Karpas-422 (cell line): ENCODE measurements around the gene SRBD1. TPM values are rescaled to one million over a fixed set of nuclear protein-coding genes. Genes with fewer than 3 reads are reported as not detected.

Experiments used
- DNase-seq: peaks from one replicate; pipeline ENCODE4 v3.0.0-alpha.2; 2015
- H2AFZ ChIP-seq: fragments of 200-600 bp; sonication (generic); 2 replicates; pipeline ENCODE4 v1.6.1; 2014; ENCODE audit warnings: antibody characterized with exemption, low read length, mixed read lengths
- H3K27ac ChIP-seq: fragments of 200-600 bp; sonication (generic); 2 replicates; pipeline ENCODE4 v1.5.1; 2014; ENCODE audit warnings: mild to moderate bottlenecking, low read length, moderate library complexity
- H3K27me3 ChIP-seq: fragments of 200-600 bp; sonication (generic); 2 replicates; pipeline ENCODE4 v1.6.1; 2014; ENCODE audit warnings: low read length, mixed read lengths
- H3K36me3 ChIP-seq: fragments of 200-600 bp; sonication (generic); 2 replicates; pipeline ENCODE4 v1.6.1; 2014; ENCODE audit warnings: low read length, mixed read lengths; ENCODE audit not compliant: insufficient read depth
- H3K4me1 ChIP-seq: fragments of 200-600 bp; sonication (generic); 2 replicates; pipeline ENCODE4 v1.6.1; 2014; ENCODE audit warnings: mild to moderate bottlenecking, low read length, mixed read lengths
- H3K4me2 ChIP-seq: fragments of 200-600 bp; sonication (generic); 2 replicates; pipeline ENCODE4 v1.6.1; 2014; ENCODE audit warnings: low read length, low read depth, mild to moderate bottlenecking; ENCODE audit not compliant: poor library complexity, severe bottlenecking
- H3K4me3 ChIP-seq: fragments of 200-600 bp; sonication (generic); 2 replicates; pipeline ENCODE4 v1.5.1; 2014; ENCODE audit warnings: mild to moderate bottlenecking, antibody characterized with exemption, low read length, mixed read lengths
- H3K79me2 ChIP-seq: fragments of 200-600 bp; sonication (generic); 2 replicates; pipeline ENCODE4 v1.6.1; 2014; ENCODE audit warnings: mild to moderate bottlenecking, low read length, mixed read lengths
- H3K9ac ChIP-seq: fragments of 200-600 bp; sonication (generic); 2 replicates; pipeline ENCODE4 v1.6.0; 2014; ENCODE audit warnings: low read length
- H3K9me2 ChIP-seq: fragments of 200-600 bp; sonication (generic), shearing (Covaris generic); replicated peaks from 2 replicates; pipeline ENCODE4 v1.6.0; 2014; ENCODE audit warnings: mild to moderate bottlenecking, low read length, moderate library complexity; ENCODE audit not compliant: insufficient read depth
- H3K9me3 ChIP-seq: fragments of 300-700, 200-600 bp; sonication (generic); 2 replicates; pipeline ENCODE4 v1.6.1; 2014; ENCODE audit warnings: low read length, mixed read lengths
- H4K20me1 ChIP-seq: fragments of 200-600 bp; sonication (generic); 2 replicates; pipeline ENCODE4 v1.6.1; 2014; ENCODE audit warnings: mild to moderate bottlenecking, antibody characterized with exemption, low read length, low read depth; ENCODE audit not compliant: insufficient read depth
- total RNA-seq: library from RNA; depleted of rRNA; stranded (reverse); fragments of >200 nt; shearing (Covaris generic); gene quantifications from 2 replicates; pipeline ENCODE4 v1.2.3, GENCODE V29; 2014; ENCODE audit warnings: low replicate concordance

The SRBD1 gene
- total RNA-seq, 1 experiment from 2014 or later = 29.7 TPM

DNA sequence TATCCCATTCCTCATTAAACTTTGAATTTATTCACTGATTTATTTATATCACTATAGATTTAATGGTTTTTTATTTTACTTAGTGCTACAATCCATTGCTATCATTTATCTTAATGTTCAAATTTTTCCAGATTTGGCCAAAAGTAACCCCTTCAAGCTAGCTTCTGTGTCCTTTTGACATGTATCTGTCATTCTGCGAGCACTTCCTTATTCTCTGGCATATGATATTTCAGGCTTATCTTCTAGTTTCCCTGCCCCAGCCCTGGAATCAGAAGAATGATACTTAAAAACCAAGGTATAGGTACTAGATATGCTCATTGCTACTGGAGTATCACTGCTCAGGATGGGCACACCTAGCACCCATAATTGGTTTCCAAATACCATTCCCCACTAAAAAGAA lies 28.5 kb downstream of the SRBD1 start:
- no peaks in the 10 kb centered on the region for H4K20me1 ChIP-seq
- peaks cover 25% of the 10 kb centered on the region for H3K4me1 ChIP-seq
- H3K9me3 ChIP-seq = no peaks in the 10 kb centered on the region
- peaks cover 36% of the 10 kb centered on the region for H3K79me2 ChIP-seq
- H3K4me3 ChIP-seq = no peak overlapping the region
- no peaks in the 10 kb centered on the region for H3K36me3 ChIP-seq
- no peak overlapping the region for H3K4me2 ChIP-seq
- no peak for DNase-seq
- no peaks in the 10 kb centered on the region for H3K27me3 ChIP-seq
- no peak overlapping the region for H3K27ac ChIP-seq
- no peak overlapping the region for H3K9ac ChIP-seq
- no peaks in the 10 kb centered on the region for H3K9me2 ChIP-seq
- H2AFZ ChIP-seq = no peak overlapping the region

DNA sequence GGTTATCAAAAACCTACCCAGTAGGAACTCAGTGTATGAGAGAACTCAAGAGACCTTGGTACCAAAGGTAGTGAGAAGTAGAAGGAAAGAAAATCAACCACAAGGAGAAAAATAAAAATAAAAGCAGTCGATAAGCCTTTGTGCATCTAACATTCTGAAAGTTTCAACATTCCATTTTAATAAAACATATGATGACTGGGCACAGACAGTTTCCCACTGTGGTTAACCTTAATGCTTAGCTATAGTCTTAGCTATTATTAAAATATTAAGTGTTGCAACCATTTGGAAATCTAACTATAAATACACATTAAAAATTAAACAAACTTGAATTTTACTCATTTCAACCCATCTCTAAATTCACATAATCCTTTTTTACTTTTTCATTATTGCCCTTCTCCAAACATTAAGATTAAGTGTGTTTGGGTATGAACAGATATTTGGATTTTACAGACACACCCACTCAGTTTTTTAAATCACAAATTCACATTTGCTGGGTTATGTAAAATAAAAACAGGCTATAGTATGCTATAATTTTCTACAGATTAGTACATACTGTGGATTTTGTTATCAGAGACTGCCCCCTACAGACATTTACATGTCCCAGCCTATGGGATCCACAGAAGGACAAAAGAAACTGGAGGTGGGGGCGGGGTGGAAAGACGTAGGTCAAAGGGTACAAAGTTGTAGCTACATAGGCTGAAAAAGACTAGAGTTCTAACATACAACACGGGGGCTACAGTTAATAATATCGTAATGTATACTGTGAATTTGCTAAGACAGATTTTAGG lies 32.8 kb downstream of the SRBD1 start:
- H3K9ac ChIP-seq = no peak overlapping the region
- H2AFZ ChIP-seq = no peak overlapping the region
- H3K27me3 ChIP-seq = no peaks in the 10 kb centered on the region
- H3K36me3 ChIP-seq = peaks cover 8% of the 10 kb centered on the region; the same call in 1 of the 2 replicates
- H3K4me1 ChIP-seq = peaks cover 30% of the 10 kb centered on the region
- H3K79me2 ChIP-seq = peaks cover 5% of the 10 kb centered on the region; the same call in 1 of the 2 replicates
- H3K9me3 ChIP-seq = no peaks in the 10 kb centered on the region
- H3K9me2 ChIP-seq = no peaks in the 10 kb centered on the region
- no peak overlapping the region for H3K4me3 ChIP-seq
- no peak overlapping the region for H3K4me2 ChIP-seq
- DNase-seq = peak; percentile 77
- 0 out of 2 replicates have a peak overlapping the region, but pooled peaks have one; percentile 1 for H3K27ac ChIP-seq
- H4K20me1 ChIP-seq = no peaks in the 10 kb centered on the region

DNA sequence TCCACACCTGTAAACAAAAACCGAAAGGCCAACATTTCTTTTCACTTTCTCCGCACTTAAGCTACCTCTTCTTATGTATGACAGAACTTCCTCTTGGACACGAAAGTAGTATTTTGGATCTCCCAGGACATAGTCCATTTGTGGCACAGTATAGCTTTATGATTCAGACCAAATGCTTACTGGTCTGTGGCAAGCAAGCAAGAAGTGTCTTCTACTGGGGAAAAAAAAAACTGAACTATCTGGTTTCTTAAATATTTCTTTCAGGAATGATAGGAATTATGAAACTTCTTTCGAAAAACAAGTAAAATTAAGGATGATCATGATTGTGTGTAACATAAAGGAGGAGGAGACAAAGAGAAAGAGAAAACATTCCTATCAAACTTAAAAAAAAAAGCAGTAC lies 33.6 kb downstream of the SRBD1 start:
- no peaks in the 10 kb centered on the region for H3K79me2 ChIP-seq
- H3K4me2 ChIP-seq = no peak overlapping the region
- H2AFZ ChIP-seq = no peak overlapping the region
- no peaks in the 10 kb centered on the region for H3K9me2 ChIP-seq
- no peak overlapping the region for H3K9ac ChIP-seq
- H3K36me3 ChIP-seq = peaks cover 12% of the 10 kb centered on the region; the same call in 1 of the 2 replicates
- no peak for DNase-seq
- H3K9me3 ChIP-seq = no peaks in the 10 kb centered on the region
- H3K4me1 ChIP-seq = peaks cover 30% of the 10 kb centered on the region
- H4K20me1 ChIP-seq = no peaks in the 10 kb centered on the region
- H3K27ac ChIP-seq = 0 out of 2 replicates have a peak overlapping the region, but pooled peaks have one; percentile 1
- H3K4me3 ChIP-seq = no peak overlapping the region
- H3K27me3 ChIP-seq = no peaks in the 10 kb centered on the region

DNA sequence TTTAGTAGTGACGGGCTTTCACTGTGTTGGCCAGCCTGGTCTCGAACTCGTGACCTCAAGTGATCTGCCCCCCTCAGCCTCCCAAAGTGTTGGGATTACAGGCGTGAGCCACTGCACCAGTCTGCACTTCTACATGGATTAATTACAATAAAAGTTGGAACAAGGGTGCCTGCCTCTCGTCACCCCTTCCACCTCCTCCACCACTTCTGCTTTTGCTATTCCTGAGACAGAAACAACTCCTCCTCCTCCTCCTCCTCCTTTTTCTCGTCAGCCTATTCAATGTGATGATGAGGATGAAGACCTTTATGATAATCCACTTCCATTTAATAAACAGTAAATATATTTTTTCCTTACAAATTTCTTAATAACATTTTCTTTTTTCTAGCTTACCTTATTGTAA lies 35.2 kb downstream of the SRBD1 start:
- DNase-seq = no peak
- Histone ChIP-seq H3K79me2 (no peaks in the 10 kb centered on the region), H3K27ac (no peak overlapping the region), H3K9ac (no peak overlapping the region), H4K20me1 (no peaks in the 10 kb centered on the region), H2AFZ (no peak overlapping the region), H3K9me2 (no peaks in the 10 kb centered on the region), H3K9me3 (no peaks in the 10 kb centered on the region), H3K4me1 (peaks cover 30% of the 10 kb centered on the region), H3K4me2 (no peak overlapping the region), H3K36me3 (peaks cover 15% of the 10 kb centered on the region; the same call in 1 of the 2 replicates), H3K27me3 (no peaks in the 10 kb centered on the region), H3K4me3 (no peak overlapping the region)

DNA sequence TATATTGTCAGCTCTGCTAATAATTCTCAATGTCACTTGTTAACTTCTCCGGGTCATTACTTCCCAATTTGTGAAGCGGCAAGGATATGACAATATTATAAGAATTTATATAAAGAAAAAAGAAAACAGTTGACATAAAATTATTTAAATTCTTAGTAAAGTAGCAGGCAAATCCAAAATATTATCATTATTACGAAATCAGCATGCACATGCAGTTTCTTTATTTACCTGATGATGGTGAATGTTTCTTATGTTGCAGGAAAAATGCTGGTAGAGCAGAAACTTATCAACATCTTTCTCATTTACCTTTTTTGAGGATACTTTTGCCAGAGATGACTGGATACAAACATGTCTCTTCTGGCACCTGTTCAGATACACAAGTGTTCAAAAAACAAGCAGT lies 38.1 kb downstream of the SRBD1 start:
- H2AFZ ChIP-seq = no peak overlapping the region
- peaks cover 15% of the 10 kb centered on the region; the same call in 1 of the 2 replicates for H3K36me3 ChIP-seq
- H3K27me3 ChIP-seq = no peaks in the 10 kb centered on the region
- no peak overlapping the region for H3K27ac ChIP-seq
- H3K9me3 ChIP-seq = no peaks in the 10 kb centered on the region
- DNase-seq = no peak
- no peaks in the 10 kb centered on the region for H3K9me2 ChIP-seq
- H3K9ac ChIP-seq = no peak overlapping the region
- peaks cover 25% of the 10 kb centered on the region for H3K4me1 ChIP-seq
- no peaks in the 10 kb centered on the region for H3K79me2 ChIP-seq
- H3K4me2 ChIP-seq = no peak overlapping the region
- no peak overlapping the region for H3K4me3 ChIP-seq
- H4K20me1 ChIP-seq = no peaks in the 10 kb centered on the region

DNA sequence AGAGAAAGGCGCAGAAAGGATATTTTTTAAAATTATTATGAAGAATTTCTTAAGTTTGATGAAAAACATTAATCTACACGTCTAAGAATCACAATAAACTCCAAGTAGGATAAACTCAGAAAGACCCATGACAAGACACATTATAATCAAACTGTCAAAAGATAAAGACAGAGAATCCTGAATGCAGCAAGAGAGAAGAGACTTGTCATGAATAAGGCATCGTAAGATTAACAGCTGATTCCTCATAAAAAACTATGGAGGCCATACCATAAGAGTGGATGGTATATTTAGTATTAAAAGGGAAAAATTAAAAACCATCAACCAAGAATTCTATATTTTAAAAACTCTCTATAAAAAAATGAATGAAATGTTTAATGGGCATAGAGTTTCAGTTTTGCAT lies 39.1 kb downstream of the SRBD1 start:
- no peaks in the 10 kb centered on the region for H3K79me2 ChIP-seq
- no peak overlapping the region for H3K4me2 ChIP-seq
- H3K9me3 ChIP-seq = no peaks in the 10 kb centered on the region
- peaks cover 31% of the 10 kb centered on the region for H3K4me1 ChIP-seq
- no peaks in the 10 kb centered on the region for H4K20me1 ChIP-seq
- no peaks in the 10 kb centered on the region for H3K27me3 ChIP-seq
- H3K4me3 ChIP-seq = no peak overlapping the region
- no peak overlapping the region for H3K27ac ChIP-seq
- H2AFZ ChIP-seq = no peak overlapping the region
- H3K9me2 ChIP-seq = no peaks in the 10 kb centered on the region
- H3K36me3 ChIP-seq = peaks cover 15% of the 10 kb centered on the region; the same call in 1 of the 2 replicates
- no peak for DNase-seq
- H3K9ac ChIP-seq = no peak overlapping the region

DNA sequence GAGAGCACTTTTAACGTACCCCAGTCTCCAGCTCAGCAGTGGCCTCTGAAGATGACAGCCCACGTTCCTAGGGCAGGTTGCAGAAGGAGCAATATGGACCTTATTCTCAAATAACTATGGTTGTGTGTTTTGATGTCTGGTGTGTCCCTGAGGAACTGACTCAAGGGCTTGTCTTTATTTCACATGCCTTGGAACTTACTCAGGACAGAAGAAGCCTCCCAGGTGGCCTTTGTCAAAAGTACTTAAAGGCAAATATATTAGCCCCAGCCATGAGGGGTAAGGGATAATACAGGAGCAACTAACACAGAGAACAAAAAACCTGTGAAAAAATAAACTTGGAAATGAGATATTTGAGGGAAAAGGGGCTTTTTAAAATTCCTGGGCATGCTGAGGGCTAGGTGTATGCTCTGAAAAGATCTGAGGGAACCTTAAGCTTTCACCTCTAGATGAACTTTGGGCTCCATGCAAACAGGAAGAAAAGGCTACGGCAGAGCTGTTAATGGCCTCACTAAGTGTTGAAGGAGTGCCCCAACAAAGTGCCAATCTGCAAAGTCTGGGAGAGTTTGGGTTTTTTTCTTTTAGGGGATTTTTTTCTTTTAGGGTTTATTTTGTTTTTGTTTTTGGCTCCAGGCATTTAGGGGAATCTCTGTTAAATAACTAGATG lies 40.3 kb downstream of the SRBD1 start:
- H3K9me2 ChIP-seq = no peaks in the 10 kb centered on the region
- H3K27ac ChIP-seq = 0 out of 2 replicates have a peak overlapping the region, but pooled peaks have one; percentile 29
- DNase-seq = no peak
- H3K4me1 ChIP-seq = peaks cover 31% of the 10 kb centered on the region
- no peak overlapping the region for H3K9ac ChIP-seq
- no peak overlapping the region for H2AFZ ChIP-seq
- no peaks in the 10 kb centered on the region for H3K9me3 ChIP-seq
- no peak overlapping the region for H3K4me2 ChIP-seq
- H3K27me3 ChIP-seq = no peaks in the 10 kb centered on the region
- peaks cover 11% of the 10 kb centered on the region; the same call in 1 of the 2 replicates for H3K36me3 ChIP-seq
- peaks cover 6% of the 10 kb centered on the region; the same call in 1 of the 2 replicates for H3K79me2 ChIP-seq
- H3K4me3 ChIP-seq = no peak overlapping the region
- H4K20me1 ChIP-seq = no peaks in the 10 kb centered on the region

DNA sequence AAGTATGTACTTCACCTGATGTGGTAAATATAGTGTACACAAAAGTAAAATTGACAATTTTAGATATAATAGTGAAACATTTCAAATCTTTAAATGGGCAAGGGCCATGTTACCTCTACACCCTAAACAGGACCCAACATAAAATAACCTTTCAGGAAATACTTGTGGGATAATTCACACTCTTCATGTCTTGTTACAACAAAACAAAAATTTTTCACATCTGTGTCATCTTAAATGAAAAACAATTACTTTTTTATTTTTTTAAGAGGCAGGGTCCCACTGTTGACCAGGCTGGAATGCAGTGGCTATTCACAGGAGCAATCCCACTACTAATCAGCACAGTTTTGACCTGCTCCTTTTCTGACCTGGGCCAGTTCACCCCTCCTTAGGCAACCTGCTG lies 42.1 kb downstream of the SRBD1 start:
- no peaks in the 10 kb centered on the region for H4K20me1 ChIP-seq
- no peak overlapping the region for H3K4me2 ChIP-seq
- no peak overlapping the region for H2AFZ ChIP-seq
- no peak overlapping the region for H3K9ac ChIP-seq
- H3K4me1 ChIP-seq = peaks cover 18% of the 10 kb centered on the region
- no peaks in the 10 kb centered on the region for H3K27me3 ChIP-seq
- H3K4me3 ChIP-seq = no peak overlapping the region
- H3K9me3 ChIP-seq = no peaks in the 10 kb centered on the region
- H3K9me2 ChIP-seq = no peaks in the 10 kb centered on the region
- no peak for DNase-seq
- no peak overlapping the region for H3K27ac ChIP-seq
- H3K79me2 ChIP-seq = peaks cover 20% of the 10 kb centered on the region
- H3K36me3 ChIP-seq = peaks cover 7% of the 10 kb centered on the region; the same call in 1 of the 2 replicates
